Colonic mucosa (tissue), 4 donors: ENCODE results near the gene ANKS1B. TPM values are rescaled to one million over a fixed set of nuclear protein-coding genes. Genes with fewer than 3 reads are reported as not detected.

ENCODE experiments used
- DNase-seq: peaks from one replicate; pipeline ENCODE4 v3.0.0-alpha.2; 2020
- H3K27ac ChIP-seq: fragments of 200-600 bp; one replicate; pipeline ENCODE4 v1.8.0; 2021
- H3K27me3 ChIP-seq: fragments of 200-600 bp; one replicate; pipeline ENCODE4 v1.8.0; 2021
- H3K36me3 ChIP-seq: fragments of 200-600 bp; one replicate; pipeline ENCODE4 v1.8.0; 2021
- H3K4me1 ChIP-seq: fragments of 200-600 bp; one replicate; pipeline ENCODE4 v1.8.0; 2021; ENCODE audit warnings: mild to moderate bottlenecking
- H3K4me3 ChIP-seq: fragments of 200-600 bp; one replicate; pipeline ENCODE4 v1.8.0; 2021
- H3K9ac ChIP-seq, 2 donors: one replicate each; pipeline ENCODE4 v1.7.0; 2013; ENCODE audit warnings: control low read depth in 2 of 2, low read depth in 2 of 2, low read length in 2 of 2
- H3K9me3 ChIP-seq: fragments of 200-600 bp; one replicate; pipeline ENCODE4 v1.8.0; 2021
- intact Hi-C: fragments of 100-400 bp; cut with DNase I; formaldehyde crosslinking; loops from one replicate; pipeline ENCODE4 v1.14.1; 2022
- total RNA-seq, 2 donors: library from RNA; stranded (reverse); fragmentation: NEBNext Ultra II Directional in 1 of 2; extraction: Animal tissue kit (Norgen Biotek cat#: 25700) in 1 of 2; gene quantifications; one replicate each; pipeline ENCODE4 v1.2.1, GENCODE V29; 2021
- TF ChIP-seq, protein P1 (sequence below): fragments of 200-600 bp; IDR thresholded peaks from one replicate; pipeline ENCODE4 v1.8.0; 2022; ENCODE audit warnings: antibody characterized with exemption, mild to moderate bottlenecking
- donor health status: healthy.
- donor health status: DM: no; HTN: no; CAD: no.
- donor health status: DM: no; HTN: no; CAD: no.

The ANKS1B gene
- total RNA-seq, 2 donors from 2014 or later, result 1.7 to 3.3 TPM

DNA sequence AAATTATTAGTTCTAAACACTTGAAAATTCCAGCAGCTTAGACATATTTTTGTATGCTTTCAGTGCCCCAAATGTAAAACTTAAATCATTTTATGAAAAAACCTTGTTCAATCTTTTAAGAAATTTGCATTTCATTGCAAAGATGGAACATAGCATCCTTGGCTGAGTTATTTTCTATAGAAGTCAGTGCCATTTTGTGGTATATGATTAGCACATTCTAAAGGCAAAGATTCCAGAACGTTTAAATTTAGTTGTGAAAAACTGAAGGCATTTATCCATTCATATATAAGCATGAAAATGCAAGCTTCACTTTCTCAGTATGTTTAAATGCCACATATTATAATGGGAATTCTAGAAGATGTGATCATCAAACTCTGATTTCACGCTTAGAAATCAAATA, 1007.5 kb downstream of the ANKS1B start:
- H3K9ac ChIP-seq, result no peak overlapping the region
- TF ChIP-seq, protein P1, sequence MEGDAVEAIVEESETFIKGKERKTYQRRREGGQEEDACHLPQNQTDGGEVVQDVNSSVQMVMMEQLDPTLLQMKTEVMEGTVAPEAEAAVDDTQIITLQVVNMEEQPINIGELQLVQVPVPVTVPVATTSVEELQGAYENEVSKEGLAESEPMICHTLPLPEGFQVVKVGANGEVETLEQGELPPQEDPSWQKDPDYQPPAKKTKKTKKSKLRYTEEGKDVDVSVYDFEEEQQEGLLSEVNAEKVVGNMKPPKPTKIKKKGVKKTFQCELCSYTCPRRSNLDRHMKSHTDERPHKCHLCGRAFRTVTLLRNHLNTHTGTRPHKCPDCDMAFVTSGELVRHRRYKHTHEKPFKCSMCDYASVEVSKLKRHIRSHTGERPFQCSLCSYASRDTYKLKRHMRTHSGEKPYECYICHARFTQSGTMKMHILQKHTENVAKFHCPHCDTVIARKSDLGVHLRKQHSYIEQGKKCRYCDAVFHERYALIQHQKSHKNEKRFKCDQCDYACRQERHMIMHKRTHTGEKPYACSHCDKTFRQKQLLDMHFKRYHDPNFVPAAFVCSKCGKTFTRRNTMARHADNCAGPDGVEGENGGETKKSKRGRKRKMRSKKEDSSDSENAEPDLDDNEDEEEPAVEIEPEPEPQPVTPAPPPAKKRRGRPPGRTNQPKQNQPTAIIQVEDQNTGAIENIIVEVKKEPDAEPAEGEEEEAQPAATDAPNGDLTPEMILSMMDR, result no peak
- no peaks in the 10 kb centered on the region for H3K9me3 ChIP-seq
- no peaks in the 10 kb centered on the region for H3K27me3 ChIP-seq
- H3K4me3 ChIP-seq, result no peak overlapping the region
- intact Hi-C loops, result no loop called here
- no peak for DNase-seq
- no peak overlapping the region for H3K27ac ChIP-seq
- no peaks in the 10 kb centered on the region for H3K36me3 ChIP-seq
- H3K4me1 ChIP-seq, result no peaks in the 10 kb centered on the region

DNA sequence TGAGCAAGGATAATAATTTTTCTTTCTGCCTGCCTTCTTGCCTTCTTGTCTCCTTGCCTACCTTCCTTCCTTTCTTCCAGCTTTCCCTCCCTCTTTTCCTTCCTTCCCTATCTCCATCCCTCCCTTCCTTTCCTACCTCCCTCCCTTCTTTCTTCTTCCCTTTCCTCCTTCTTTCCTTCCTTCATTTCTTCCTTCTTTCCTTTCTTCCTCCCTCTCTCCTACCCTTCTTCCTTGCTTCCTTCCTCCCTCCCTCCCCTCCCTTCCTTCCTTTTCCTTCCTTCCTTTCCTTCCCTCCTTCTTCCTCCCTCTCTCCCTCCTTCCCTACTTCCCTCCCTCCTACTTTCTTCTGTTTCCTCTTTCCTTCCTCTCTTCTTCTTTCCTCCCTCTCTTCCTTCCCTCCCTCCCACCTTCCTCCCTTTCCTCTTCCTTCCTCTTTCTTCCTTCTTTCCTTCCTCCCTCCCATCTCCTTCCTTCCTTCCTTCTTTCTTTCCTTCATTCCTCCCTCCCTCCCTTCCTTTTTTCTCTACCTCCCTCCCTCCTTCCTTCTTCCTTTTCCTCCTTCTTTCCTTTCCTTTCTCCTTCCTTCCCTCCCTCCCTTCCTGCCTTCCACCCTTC, 1009.9 kb downstream of the ANKS1B start:
- no peaks in the 10 kb centered on the region for H3K27me3 ChIP-seq
- H3K27ac ChIP-seq, result no peak overlapping the region
- TF ChIP-seq, protein P1, result no peak
- no peak overlapping the region for H3K4me3 ChIP-seq
- no peak overlapping the region for H3K9ac ChIP-seq
- DNase-seq, result no peak
- intact Hi-C loops, result no loop called here
- H3K4me1 ChIP-seq, result no peaks in the 10 kb centered on the region
- no peaks in the 10 kb centered on the region for H3K9me3 ChIP-seq
- no peaks in the 10 kb centered on the region for H3K36me3 ChIP-seq

- DNase-seq, result no peak
- no peaks in the 10 kb centered on the region for H3K27me3 ChIP-seq
- no peaks in the 10 kb centered on the region for H3K4me1 ChIP-seq
- no peak overlapping the region for H3K4me3 ChIP-seq
- H3K36me3 ChIP-seq, result no peaks in the 10 kb centered on the region
- no peak overlapping the region for H3K9ac ChIP-seq
- no peak overlapping the region for H3K27ac ChIP-seq
- intact Hi-C loops, result no loop called here
- no peaks in the 10 kb centered on the region for H3K9me3 ChIP-seq
- TF ChIP-seq, protein P1, result no peak
Measured at GRCh38 chr12:98973395-98973794, 1011.3 kb downstream of the ANKS1B start.

DNA sequence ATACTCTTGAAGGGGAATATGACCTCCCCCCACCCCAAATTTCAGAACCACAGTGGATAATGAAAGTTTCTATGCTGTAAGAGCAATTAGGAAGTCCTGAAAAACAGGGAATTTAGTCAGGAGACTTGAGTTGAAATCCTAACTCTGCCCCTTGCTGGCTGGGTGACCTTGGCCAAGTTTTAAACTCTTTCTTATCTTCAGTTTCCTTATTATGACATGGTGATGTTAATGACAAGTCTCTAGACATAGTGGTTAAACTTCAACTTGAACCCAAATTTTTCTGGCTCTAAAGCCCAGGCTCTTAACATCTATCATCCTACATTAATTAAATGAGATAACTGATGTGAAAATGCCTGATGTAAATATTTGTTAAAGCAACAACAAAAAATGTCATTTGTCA, 1013.8 kb downstream of the ANKS1B start:
- no peak overlapping the region for H3K27ac ChIP-seq
- H3K36me3 ChIP-seq, result no peaks in the 10 kb centered on the region
- no peak overlapping the region for H3K9ac ChIP-seq
- no peaks in the 10 kb centered on the region for H3K4me1 ChIP-seq
- DNase-seq, result no peak
- no peaks in the 10 kb centered on the region for H3K9me3 ChIP-seq
- no peaks in the 10 kb centered on the region for H3K27me3 ChIP-seq
- no peak overlapping the region for H3K4me3 ChIP-seq
- TF ChIP-seq, protein P1, result no peak
- intact Hi-C loops, result no loop called here

- H3K36me3 ChIP-seq, result no peaks in the 10 kb centered on the region
- H3K27me3 ChIP-seq, result no peaks in the 10 kb centered on the region
- TF ChIP-seq, protein P1, result no peak
- H3K4me3 ChIP-seq, result no peak overlapping the region
- no peaks in the 10 kb centered on the region for H3K9me3 ChIP-seq
- H3K9ac ChIP-seq, result no peak overlapping the region
- no peak overlapping the region for H3K27ac ChIP-seq
- intact Hi-C loops, result no loop called here
- H3K4me1 ChIP-seq, result no peaks in the 10 kb centered on the region
- DNase-seq, result no peak
Measured at GRCh38 chr12:98970210-98970609, 1014.5 kb downstream of the ANKS1B start.
